ENCODE data around the gene DLGAP1. TPM values are rescaled to one million over a fixed set of nuclear protein-coding genes. Genes with fewer than 3 reads are reported as not detected.

Gene DLGAP1
- total RNA-seq, 1 experiment from 2014 or later, result 23.2 TPM

DNA sequence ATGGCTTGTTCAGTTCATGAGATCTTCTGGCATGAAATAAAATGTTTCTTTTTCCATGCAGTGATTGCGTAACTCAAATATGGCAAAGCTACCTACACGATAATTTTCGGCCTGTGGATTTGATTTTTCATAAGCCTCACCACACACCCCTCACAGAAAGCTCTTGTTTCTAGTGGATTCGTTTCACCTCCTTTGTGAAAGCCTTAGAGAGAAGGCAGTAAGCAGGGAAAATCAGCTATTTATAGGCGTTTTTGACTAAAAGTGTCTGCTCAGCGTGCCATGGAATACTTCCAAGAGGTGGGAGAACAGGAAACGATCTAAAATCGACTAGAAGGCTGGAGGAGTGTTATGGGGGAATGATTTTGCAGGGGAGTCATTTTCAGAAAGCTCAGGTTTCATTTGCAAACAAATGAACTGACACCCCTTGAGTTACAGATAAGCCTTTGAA lies 587.2 kb downstream of the DLGAP1 start:
- H3K14ac ChIP-seq (ENCODE audit: insufficient read depth, low read length), result no peak overlapping the region
- H3T11ph ChIP-seq (ENCODE audit: low read length), result no peak overlapping the region
- no peaks in the 10 kb centered on the region for H3K27me3 ChIP-seq (ENCODE audit: insufficient read depth, low read length)
- no peak overlapping the region for H3K56ac ChIP-seq (ENCODE audit: insufficient read length, low read depth, low read length)
- no peak overlapping the region for H2BK120ac ChIP-seq (ENCODE audit: low read depth, low read length, poor library complexity, severe bottlenecking)
- H2AFZ ChIP-seq (ENCODE audit: low read length), result no peak overlapping the region
- no peaks in the 10 kb centered on the region for H3K27me3 Mint-ChIP-seq (ENCODE audit: low read depth)
- H4K20me1 ChIP-seq (ENCODE audit: control insufficient read depth, insufficient read depth, insufficient read length), result no peaks in the 10 kb centered on the region
- DNase-seq, result no peak
- H3K4me1 Mint-ChIP-seq, result peaks cover 13 to 20% of the 10 kb centered on the region in 2 experiments
- no CpG with 5 or more reads among the region's 8 CpGs for WGBS (ENCODE audit: extremely low coverage, insufficient read length, low lambda C conversion rate)
- H3K4me2 ChIP-seq (ENCODE audit: insufficient read depth, insufficient read length, low read length), result no peak overlapping the region
- no peaks in the 10 kb centered on the region for H3K9me3 Mint-ChIP-seq
- no peaks in the 10 kb centered on the region for H3K9me3 ChIP-seq (ENCODE audit: control insufficient read depth, low read depth, low read length)
- H3K23me2 ChIP-seq (ENCODE audit: insufficient read length, low read depth, low read length, poor library complexity, severe bottlenecking), result no peaks in the 10 kb centered on the region
- H3K9ac ChIP-seq (ENCODE audit: extremely low read depth, insufficient read length, low read length), result no peak overlapping the region
- H3K36me3 Mint-ChIP-seq (ENCODE audit: insufficient read depth in 1 of 3, low read depth in 3 of 3), result no peaks in the 10 kb centered on the region
- no peak for TF ChIP-seq CTCF (conservative IDR thresholded peaks at IDR 0.05)
- no peak overlapping the region for H4K5ac ChIP-seq (ENCODE audit: insufficient read length, low read depth, low read length)
- no peak overlapping the region for H2BK20ac ChIP-seq (ENCODE audit: low read depth, low read length, poor library complexity, severe bottlenecking)
- H3K27ac Mint-ChIP-seq, result peak overlapping the region in 1 of 3 experiments; percentile 38; a peak in 1 of 7 replicates
- H2BK5ac ChIP-seq (ENCODE audit: insufficient read length, low read length), result no peak overlapping the region
- no peaks in the 10 kb centered on the region for H3K79me1 ChIP-seq (ENCODE audit: insufficient read depth, low read depth, low read length, poor library complexity, severe bottlenecking)
- no peak overlapping the region for H3K4me3 Mint-ChIP-seq
- H2AK5ac ChIP-seq (ENCODE audit: insufficient read length, low read length), result no peak overlapping the region
- no peaks in the 10 kb centered on the region for H3K4me1 ChIP-seq (ENCODE audit: insufficient read depth, low read length)
- no peak overlapping the region for H3K27ac ChIP-seq (ENCODE audit: insufficient read length, low read depth, low read length)
- no peak overlapping the region for H3K23ac ChIP-seq (ENCODE audit: insufficient read length, low read depth, low read length)
- H2BK15ac ChIP-seq (ENCODE audit: low read depth, low read length), result no peak overlapping the region
- H3K4ac ChIP-seq (ENCODE audit: low read depth, low read length), result no peak overlapping the region
- no peaks in the 10 kb centered on the region for H3K79me2 ChIP-seq (ENCODE audit: insufficient read depth, low read length)
- H2BK12ac ChIP-seq (ENCODE audit: insufficient read length, low read depth, low read length), result no peak overlapping the region
- no peak overlapping the region for H4K91ac ChIP-seq (ENCODE audit: insufficient read length, low read depth, low read length)
- no peak overlapping the region for H4K8ac ChIP-seq (replicated peaks; ENCODE audit: insufficient read length, low read depth, low read length)
- H3K18ac ChIP-seq (ENCODE audit: insufficient read length, low read depth, low read length), result no peak overlapping the region
